Lower leg skin (tissue), 3 donors: ENCODE results near the gene SART1.

Experiments used
- CTCF ChIP-seq, 3 donors: fragments of 450-650 bp; IDR thresholded peaks; one replicate each; pipeline ENCODE4 v1.5.1; 2016; ENCODE audit warnings: antibody characterized with exemption in 3 of 3, mild to moderate bottlenecking in 3 of 3, moderate library complexity in 2 of 3
- POLR2A ChIP-seq, 2 donors: fragments of 450-650 bp; IDR thresholded peaks; one replicate each; pipeline ENCODE4 v1.6.1; 2016 to 2017; ENCODE audit warnings: antibody characterized with exemption in 2 of 2, mild to moderate bottlenecking in 1 of 2, moderate library complexity in 1 of 2

- TF ChIP-seq CTCF (IDR thresholded peaks at IDR 0.05) (no peak), POLR2A (IDR thresholded peaks at IDR 0.05) (no peak)
Measured at GRCh38 chr11:65937766-65938165, 23.8 kb upstream of the SART1 start.
